ENCODE data around the gene UBB. TPM values are rescaled to one million over a fixed set of nuclear protein-coding genes. Genes with fewer than 3 reads are reported as not detected.

UBB gene
- total and polyA plus RNA-seq, 9 of the 15 experiments (the other 6 are each of a cell fraction or from before 2014, with no cell fraction given) = 1,069 to 4,143 (median 1,696) TPM

- Histone ChIP-seq H3K4me3 (peak within 1 kb of the TSS; percentile 93), H3K27ac (ENCODE audit: extremely low read depth, low read depth, low read length) (peak within 1 kb of the TSS; percentile 90), H2AFZ (ENCODE audit: low read depth, low read length) (peak within 1 kb of the TSS; percentile 96), H3K4me2 (ENCODE audit: insufficient read depth, low read length) (peak within 1 kb of the TSS; percentile 83), H3K79me2 (ENCODE audit: control insufficient read depth, insufficient read depth, low read length) (peaks cover 33% of the 10 kb centered on the region), H3K36me3 (ENCODE audit: control insufficient read depth, insufficient read depth, low read length) (peaks cover 15% of the 10 kb centered on the region), H3K4me1 (replicated peaks in 1 of 2; ENCODE audit: control insufficient read depth in 2 of 2, insufficient read depth in 2 of 2, low read length in 2 of 2) (peaks cover 0 to 15% of the 10 kb centered on the region in 2 experiments; a peak in 4 of 5 replicates), H3K9me1 (ENCODE audit: control insufficient read depth, insufficient read depth, low read length) (peaks cover 1% of the 10 kb centered on the region), H3K9ac (ENCODE audit: insufficient read depth in 1 of 2, low read depth in 2 of 2, low read length in 2 of 2) (peak within 1 kb of the TSS; percentile 87 to 93), H4K20me1 (replicated peaks; ENCODE audit: control insufficient read depth, insufficient read depth, low read length) (no peaks in the 10 kb centered on the region), H3K9me3 (replicated peaks; ENCODE audit: control insufficient read depth, insufficient read depth, low read depth, low read length) (no peaks in the 10 kb centered on the region), H3K27me3 (ENCODE audit: control insufficient read depth in 2 of 2, insufficient read depth in 2 of 2, low read length in 2 of 2) (no peaks in the 10 kb centered on the region)
- BruUV-seq (replicated peaks) = no TSS peak
- in situ Hi-C loops (cut with MboI) = no loop called here
- DNase-seq (ENCODE audit: extremely low read depth in 1 of 4, low spot score in 3 of 4) (peak; percentile 65 to 82 (median 80)), FAIRE-seq (no peak), ATAC-seq (peak; percentile 74)
- ChIA-PET CTCF (ENCODE audit: low intra/inter-chr PET ratio) (interaction anchor here (0.9 kb wide), 1 partner anchor 168 kb away, joined by 3 read pairs; no protein-coding TSS in a partner anchor), POLR2A (interaction anchor here (0.6 to 2.0 kb wide), 8 partner anchors 9 to 135 kb away, joined by 3 to 10 read pairs (median 4); partner anchors contain the start of gene UBB)
- 73% methylated on average over 17 of the region's 83 CpGs for WGBS (ENCODE audit: insufficient coverage, low coverage, missing lambda C conversion rate)
- intact Hi-C loops (cut with micrococcal nuclease) = loop anchor here (5.0 kb wide), 1 partner anchor 66 kb away; no protein-coding TSS in a partner anchor
- TF ChIP-seq POLR3G (IDR thresholded peaks at IDR 0.05; ENCODE audit: extremely low read depth, insufficient read length, insufficient replicate concordance) = no peak
- TF ChIP-seq, protein P1, sequence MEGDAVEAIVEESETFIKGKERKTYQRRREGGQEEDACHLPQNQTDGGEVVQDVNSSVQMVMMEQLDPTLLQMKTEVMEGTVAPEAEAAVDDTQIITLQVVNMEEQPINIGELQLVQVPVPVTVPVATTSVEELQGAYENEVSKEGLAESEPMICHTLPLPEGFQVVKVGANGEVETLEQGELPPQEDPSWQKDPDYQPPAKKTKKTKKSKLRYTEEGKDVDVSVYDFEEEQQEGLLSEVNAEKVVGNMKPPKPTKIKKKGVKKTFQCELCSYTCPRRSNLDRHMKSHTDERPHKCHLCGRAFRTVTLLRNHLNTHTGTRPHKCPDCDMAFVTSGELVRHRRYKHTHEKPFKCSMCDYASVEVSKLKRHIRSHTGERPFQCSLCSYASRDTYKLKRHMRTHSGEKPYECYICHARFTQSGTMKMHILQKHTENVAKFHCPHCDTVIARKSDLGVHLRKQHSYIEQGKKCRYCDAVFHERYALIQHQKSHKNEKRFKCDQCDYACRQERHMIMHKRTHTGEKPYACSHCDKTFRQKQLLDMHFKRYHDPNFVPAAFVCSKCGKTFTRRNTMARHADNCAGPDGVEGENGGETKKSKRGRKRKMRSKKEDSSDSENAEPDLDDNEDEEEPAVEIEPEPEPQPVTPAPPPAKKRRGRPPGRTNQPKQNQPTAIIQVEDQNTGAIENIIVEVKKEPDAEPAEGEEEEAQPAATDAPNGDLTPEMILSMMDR (IDR thresholded peaks at IDR 0.05 in 2 of 3, conservative IDR thresholded peaks at IDR 0.05 in 1 of 3; ENCODE audit: insufficient read depth in 2 of 3, low read depth in 1 of 3, low read length in 3 of 3) = peak in 2 of 3 experiments; percentile 28 to 47; a peak in 2 of 6 replicates
- TF ChIP-seq CHD2 (IDR thresholded peaks at IDR 0.05; ENCODE audit: low read depth, low read length) = peak; percentile 50; the same call in 1 of the 2 replicates
- no peak for TF ChIP-seq ZBTB8A (IDR thresholded peaks at IDR 0.05; ENCODE audit: partially characterized antibody)
- TF ChIP-seq ZNF408 (CRISPR knock-in tag; IDR thresholded peaks at IDR 0.05; ENCODE audit: low read depth) = no peak
- no peak for TF ChIP-seq ADNP (tag; IDR thresholded peaks at IDR 0.05)
- peak; percentile 35; the same call in 1 of the 2 replicates for TF ChIP-seq POLR2AphosphoS5 (IDR thresholded peaks at IDR 0.05; ENCODE audit: control insufficient read depth, insufficient read depth, low read depth, low read length)
- TF ChIP-seq CCNT2 (IDR thresholded peaks at IDR 0.05; ENCODE audit: borderline replicate concordance, extremely low read depth, insufficient read length, low read depth, low read length) = peak; percentile 41
- TF ChIP-seq SIRT6 (IDR thresholded peaks at IDR 0.05; ENCODE audit: low read depth, low read length) = no peak
- TF ChIP-seq RCOR1 (IDR thresholded peaks at IDR 0.05; ENCODE audit: borderline replicate concordance in 1 of 2, low read depth in 2 of 2, low read length in 2 of 2) = peak in 1 of 2 experiments; percentile 26; a peak in 1 of 4 replicates
- TF ChIP-seq ZNF766 (CRISPR knock-in tag; conservative IDR thresholded peaks at IDR 0.05) = peak; percentile 77
- TF ChIP-seq MYC (IDR thresholded peaks at IDR 0.05; ENCODE audit: low read depth, low read length) = 0 out of 2 replicates have a peak, but pooled peaks have one; percentile 43
- TF ChIP-seq MYC (CRISPR knock-in tag; IDR thresholded peaks at IDR 0.05; ENCODE audit: borderline replicate concordance, low read depth) = no peak
- TF ChIP-seq, protein P2, sequence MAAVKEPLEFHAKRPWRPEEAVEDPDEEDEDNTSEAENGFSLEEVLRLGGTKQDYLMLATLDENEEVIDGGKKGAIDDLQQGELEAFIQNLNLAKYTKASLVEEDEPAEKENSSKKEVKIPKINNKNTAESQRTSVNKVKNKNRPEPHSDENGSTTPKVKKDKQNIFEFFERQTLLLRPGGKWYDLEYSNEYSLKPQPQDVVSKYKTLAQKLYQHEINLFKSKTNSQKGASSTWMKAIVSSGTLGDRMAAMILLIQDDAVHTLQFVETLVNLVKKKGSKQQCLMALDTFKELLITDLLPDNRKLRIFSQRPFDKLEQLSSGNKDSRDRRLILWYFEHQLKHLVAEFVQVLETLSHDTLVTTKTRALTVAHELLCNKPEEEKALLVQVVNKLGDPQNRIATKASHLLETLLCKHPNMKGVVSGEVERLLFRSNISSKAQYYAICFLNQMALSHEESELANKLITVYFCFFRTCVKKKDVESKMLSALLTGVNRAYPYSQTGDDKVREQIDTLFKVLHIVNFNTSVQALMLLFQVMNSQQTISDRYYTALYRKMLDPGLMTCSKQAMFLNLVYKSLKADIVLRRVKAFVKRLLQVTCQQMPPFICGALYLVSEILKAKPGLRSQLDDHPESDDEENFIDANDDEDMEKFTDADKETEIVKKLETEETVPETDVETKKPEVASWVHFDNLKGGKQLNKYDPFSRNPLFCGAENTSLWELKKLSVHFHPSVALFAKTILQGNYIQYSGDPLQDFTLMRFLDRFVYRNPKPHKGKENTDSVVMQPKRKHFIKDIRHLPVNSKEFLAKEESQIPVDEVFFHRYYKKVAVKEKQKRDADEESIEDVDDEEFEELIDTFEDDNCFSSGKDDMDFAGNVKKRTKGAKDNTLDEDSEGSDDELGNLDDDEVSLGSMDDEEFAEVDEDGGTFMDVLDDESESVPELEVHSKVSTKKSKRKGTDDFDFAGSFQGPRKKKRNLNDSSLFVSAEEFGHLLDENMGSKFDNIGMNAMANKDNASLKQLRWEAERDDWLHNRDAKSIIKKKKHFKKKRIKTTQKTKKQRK (IDR thresholded peaks at IDR 0.05; ENCODE audit: borderline replicate concordance, low read depth, low read length) = no peak
- TF ChIP-seq TEAD2 (tag; IDR thresholded peaks at IDR 0.05) = no peak
These were observed 27.3 kb upstream of the UBB start, which contains the start of gene CENPV for GRCh38 chr17:16353317-16354174. TSS of gene CENPV (minus strand) at chr17:16353469. CDS start at chr17:16353436, 33 bp downstream.

Data from K562 (cell line).